CD4-positive, alpha-beta T cell treated with Interleukin-21 for 1 hour (primary cell): Measurements from ENCODE around the gene XPO6.

Experiments
- DNase-seq: peaks from one replicate; pipeline ENCODE4 v3.0.0-alpha.2; 2020

XPO6 gene

DNA sequence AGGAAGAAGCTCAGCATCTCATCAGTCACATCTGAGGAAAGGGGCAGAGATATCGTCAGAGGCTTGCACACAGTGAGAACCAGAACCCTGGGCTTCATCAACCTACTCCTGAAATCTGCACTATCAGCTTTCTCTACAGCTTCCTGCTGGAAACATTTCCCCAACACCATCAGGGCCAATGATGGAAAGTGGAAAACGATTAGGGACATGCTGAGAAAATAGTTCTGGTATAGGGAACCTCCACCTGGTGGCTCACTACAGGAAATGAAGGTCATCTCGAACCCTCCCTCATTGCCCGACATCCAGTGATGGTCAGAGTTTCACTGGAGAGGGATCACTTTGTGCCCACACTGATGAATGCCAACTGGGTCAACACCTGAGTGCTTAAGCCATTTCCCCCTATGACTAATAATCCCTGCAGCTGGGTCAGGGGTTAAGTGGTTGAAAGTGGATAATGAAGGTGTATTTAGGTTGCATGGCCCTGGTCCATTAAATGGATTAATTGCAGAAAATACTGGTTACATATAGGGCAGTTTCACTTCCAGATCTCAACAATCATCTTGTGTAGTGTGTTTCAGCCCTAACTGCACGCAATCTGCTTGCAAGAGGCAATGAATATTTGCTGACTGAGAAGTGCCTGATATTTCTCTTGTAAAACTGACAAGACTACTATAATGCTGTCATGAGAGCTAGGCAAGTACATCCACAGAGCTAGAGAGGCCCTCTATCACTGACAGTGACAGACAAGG is 105.1 kb downstream of the XPO6 start:
- DNase-seq: no peak

DNA sequence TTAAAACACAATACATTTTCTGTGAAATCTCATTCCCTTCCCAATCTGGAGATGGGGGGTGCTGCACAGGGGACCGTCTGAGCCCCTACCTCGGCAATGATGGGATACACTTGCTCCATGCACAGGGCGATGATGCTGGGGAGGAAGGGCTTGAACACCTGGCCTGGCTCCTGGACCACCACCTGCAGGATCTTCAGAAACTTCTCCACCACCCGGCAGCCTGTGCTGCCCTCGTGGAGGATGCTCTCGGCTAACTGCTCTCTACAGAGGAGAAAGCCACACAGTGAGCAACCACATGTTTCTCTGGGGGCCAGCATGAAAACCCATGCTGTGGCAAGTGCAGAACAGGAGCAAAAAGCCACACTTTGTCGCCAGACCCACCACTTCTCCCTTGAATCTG is 105.8 kb downstream of the XPO6 start:
- no peak for DNase-seq

DNA sequence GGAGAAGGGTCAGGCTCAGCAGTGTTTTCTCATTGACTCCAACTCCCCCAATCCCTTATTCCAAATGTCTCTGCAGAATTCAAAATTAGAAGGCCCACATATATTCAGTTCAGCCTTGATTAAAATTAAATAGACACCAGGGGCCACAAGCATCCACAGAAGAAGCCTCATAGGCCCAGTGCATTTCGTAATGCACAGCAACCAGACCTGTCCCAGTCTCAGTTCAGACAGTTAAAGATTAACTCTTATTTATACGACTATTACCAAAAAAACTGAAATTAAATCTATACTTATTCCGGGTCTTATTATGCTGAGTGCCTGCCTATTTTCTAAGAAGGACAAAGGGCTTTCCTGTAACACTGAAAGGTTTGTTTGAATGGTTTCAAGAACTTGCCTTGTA is 106.5 kb downstream of the XPO6 start:
- DNase-seq: no peak

DNA sequence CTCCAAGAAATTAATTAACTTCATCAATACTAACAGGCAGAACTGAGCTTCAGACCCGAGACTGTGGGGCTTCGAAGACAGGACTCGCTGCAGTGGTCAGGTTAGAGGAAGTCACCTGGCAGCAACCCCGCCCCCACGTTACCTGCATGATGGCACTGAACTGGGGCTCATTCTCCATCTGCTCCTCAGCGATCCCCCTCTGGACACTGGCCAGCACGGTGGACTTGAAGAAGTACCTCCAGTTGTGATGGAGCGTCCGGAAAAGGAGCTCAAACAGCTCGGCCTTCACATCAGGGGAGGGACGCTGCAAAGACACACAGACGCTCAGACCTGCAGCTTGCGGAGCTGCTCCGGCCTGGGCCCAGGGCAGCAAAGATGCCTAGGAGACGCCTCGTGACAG is 107.4 kb downstream of the XPO6 start:
- DNase-seq: no peak

DNA sequence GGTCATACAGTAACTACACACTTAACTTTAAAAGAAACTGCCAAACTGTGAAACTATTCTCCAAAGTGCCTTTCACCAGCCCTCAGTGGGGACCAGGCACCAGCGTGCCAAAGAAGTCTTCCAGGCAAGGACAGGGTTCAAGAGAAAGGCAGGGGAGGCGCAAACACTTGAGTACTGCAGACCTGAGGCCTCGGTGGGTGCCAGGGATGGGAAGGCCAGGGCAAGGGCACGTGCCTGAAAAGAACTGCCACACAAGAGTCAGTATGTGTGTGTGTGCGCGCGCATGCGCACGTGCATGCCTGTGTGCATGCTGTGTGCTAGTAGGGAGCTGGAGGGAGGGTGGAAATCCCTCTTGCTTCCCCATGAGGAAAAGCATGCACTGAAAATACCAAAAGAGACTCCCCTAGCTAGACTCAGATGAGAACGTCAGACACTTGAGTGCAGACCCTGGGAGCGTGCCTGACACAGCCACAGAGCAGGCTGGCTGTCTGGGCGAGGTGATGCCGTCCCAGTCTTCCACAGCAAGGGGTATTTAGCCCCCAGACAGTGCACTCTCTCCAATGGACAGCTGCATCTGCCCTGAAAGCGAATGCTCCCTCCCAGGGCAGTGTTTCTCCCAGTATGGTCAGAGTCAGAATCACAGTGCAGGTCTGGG is 108.1 kb downstream of the XPO6 start:
- no peak for DNase-seq

DNA sequence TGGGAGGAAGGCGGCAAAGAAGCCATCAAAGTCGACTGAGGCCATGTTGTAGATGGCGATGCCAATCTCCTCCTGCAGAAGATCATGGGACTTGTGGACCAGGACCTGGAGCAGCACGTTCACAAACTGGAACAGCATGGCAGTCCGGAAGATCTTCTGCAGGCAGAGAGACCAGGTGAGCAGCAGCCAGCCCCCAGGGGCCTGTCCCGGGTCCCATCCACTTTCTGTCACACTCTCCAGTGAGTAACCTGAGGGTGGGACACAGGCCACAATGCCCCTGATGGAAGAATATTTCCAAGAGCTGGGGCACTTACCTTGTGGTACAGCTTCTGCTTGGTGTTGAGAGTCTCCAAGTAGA is 110.3 kb downstream of the XPO6 start:
- no peak for DNase-seq

DNA sequence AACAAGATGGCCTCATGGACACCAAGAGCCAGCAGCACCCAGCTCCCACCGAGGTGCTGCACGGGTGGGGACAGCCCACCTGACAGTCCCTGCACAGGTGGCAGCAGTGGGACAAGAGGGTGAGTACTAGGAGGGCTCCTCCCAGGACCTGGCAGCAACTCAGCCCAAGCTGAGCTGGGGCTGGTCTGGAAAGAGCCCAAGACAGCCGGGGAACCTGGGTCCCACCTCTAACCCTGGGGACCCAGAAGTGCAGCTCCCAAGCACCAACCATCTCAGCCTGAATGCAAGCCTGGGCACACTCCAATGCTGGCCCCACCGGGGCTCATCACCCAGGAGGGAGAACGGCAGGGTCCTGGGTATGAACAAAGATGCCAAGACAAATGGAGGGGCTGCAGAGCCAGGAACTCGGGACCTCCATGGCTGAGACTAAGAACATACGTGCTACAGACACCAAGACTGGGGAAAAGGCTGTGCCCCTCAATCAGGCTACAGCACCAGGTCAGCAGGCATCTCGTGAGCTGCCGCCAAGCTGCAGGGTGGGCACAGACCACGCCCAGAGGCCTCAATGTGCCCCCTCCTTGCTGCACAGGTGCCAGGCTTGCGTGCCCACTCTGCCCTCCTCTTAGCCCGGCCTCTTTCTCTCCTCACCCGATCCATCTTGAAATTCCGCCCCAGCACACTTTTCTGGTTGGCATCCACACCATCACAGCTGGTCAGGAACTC is 110.8 kb downstream of the XPO6 start:
- DNase-seq: no peak

DNA sequence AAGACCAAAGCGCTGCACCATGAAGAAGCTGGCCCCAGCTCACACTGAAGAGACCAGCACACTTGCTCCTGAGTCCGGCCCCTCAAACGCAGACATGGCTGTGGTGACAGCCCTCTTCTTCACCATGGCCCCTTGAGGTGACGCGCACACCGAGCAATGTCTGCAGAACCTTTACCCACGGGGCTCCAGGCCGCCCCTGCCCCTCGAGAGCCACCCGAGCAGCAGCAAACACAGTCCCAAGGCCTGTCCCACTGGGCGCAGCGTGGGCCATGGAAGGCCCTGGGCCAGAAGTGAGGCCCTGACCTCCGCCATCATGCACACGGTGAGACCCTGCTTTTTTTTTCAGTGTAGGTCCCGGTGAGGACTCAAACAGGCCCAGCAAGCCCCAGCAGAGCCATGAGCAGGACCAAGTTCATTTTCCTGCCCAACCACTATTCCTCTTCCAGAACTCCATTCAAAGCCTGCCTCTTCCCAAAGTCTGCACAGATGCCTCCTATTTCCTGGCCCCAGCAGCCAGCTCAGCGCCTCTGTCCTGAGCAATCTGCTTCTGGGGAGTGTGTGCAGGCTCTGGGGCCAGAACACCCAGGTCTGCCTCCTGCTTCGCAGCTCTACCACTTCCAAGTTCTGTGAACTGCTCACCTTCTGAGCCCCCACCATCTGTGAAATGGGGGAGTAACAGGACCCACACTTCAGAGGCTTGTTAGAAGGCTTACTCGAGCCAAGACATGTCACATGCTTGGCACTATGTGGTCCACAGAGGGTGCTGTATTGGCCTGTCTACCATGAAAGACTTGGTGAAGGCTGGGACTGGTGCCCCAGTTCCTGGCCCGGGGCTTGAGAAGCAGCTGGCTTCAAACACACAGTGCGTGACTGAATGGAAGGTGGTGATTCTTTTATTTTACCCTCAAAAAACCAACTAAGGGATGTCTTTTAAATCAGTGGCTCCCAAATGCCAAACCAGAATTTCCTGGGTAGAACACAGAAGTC is 112.5 kb downstream of the XPO6 start:
- DNase-seq: no peak

DNA sequence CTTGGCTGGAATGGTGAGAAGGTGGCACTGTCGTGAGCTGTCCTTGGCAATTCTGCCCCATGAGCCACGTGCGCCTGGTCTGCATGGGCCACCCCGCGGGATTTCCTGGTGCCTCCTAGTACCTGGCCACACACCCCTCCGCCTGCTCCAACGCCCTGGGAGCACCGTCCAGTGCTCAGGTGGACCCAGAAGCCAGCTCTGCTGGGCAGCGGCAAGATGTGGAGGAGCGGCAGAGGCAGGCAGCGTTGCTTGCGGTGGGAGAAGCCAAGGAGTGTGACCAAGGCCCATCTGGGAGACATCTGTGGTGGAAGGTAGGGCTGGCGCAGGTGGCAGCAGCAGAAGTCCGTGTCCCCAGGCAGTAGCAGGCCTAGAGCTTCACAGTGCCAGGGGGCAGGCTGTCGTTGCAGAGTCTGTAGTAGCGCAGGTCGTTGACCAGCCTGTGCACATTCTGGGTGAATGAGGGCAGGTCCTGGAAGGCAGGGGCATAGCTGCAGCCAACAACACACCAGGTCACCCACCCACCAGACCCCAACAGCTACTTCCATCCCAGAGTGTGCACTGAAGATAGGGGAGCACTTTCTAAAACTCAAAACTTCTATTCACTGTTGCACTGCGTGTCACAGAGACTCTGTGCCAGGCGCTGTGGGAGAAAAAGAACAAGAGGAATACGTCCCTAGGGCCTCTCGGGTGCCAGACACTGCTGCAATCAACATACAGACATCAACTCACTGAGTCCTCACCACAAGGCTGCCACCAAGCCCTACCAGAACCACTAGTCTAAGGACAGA is 113.4 kb downstream of the XPO6 start:
- no peak for DNase-seq

DNA sequence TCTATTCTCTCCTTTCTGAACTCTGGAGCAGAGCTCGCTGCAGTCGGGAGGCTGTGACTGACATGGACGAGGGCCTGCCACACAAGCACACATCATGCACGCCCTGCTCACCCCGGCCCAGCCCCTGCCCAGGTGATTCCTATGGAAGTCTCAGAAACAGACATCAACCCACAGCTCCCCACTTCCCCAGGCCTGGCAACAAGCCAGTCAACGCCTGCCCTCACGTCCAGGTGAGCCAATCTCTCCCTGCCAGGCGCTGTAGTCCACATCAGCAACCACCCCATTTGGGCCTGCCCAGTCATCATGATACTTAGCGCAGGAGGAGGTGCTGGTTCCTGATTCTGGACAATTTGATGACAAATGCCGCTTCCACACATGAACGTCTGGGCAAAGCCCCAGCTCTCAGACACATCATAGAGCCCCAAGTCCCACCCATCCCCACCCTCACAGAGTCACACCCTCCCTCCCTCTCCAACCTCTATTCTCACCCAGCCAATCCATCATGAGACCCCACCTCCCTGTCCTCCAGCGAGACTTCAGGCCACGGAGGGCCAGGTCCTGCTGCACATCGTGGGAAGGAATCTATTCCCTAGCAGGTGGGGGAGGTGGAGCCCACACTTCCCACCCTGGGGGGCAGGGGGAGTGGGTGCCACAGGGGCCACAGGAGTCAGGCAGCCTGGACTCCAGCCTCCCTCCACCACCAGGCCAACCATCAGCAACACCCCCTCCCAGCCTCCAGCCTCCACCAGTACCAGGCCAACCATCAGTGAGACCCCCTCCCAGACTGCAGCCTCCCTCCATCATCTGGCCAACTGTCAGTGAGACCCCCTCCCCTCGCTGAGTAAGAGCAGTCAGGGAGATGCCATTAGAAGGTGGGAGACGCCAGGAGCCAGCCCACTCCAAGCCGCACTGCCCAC is 114.5 kb downstream of the XPO6 start:
- DNase-seq: no peak

DNA sequence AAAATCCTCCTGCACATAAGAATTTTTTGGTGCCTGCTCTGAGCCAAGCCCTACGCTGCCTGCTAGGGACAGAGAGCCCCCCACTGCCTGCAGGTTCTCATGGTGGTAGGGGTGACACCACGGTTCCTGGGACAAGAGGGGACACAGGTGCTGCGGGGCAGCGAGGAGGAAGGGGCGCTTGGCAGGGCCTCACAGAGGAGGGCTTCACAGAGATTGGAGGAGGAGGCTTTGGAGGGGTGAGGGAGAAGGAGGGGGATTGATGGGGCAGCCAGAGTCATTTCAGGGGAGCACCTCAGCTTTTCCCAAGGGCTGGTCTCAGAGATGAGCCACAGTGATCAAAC is 118.4 kb downstream of the XPO6 start:
- no peak for DNase-seq

DNA sequence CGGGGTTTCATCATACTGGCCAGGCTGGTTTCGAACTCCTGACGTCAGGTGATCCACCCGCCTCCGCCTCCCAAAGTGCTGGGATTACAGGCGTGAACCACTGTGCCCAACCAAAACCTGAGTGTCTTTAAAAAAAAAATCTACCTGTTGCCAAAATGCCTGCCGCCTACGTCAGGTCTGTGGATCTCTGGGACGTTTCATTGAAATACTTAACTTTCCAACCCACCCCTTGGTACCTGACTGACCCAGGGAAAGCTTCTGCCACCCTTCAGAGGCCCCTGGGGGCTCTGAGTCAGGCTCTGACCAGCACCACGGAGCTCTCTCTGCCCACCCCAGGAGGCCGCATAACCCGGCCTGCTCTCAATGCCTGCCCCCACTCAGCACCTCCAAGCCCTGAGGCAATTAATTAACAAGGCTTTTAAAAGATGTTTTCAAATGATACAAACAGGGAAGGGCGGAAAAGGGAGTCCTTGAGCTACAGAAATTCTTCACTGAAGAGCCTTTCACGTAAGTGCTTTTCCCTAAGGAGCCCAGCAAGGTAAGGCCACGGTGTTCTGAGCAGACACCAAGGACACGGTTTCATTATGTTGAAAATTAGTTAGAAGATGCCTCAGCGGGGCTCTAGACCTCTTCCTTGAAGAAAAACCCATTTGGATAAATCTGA is 118.9 kb downstream of the XPO6 start:
- no peak for DNase-seq

DNA sequence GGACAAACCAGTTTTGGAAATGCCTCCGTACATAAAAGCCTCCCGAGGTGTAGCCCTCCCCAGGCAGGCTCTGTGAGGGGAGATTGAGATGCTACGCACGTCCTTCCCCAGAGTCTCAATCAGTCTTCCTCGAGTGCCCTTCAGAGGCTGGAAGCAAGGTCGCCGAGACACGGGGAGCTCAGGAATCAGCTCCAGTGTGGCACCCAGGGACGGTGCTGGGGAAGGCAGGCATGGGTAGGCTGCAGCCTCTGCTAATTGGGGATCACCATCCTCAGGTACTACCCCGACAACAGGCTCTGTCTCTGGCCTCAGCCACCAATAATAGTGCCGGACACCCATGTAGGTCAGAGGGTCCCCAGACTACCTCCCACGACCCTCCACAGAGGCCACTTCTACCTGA is 120.1 kb downstream of the XPO6 start:
- no peak for DNase-seq

DNA sequence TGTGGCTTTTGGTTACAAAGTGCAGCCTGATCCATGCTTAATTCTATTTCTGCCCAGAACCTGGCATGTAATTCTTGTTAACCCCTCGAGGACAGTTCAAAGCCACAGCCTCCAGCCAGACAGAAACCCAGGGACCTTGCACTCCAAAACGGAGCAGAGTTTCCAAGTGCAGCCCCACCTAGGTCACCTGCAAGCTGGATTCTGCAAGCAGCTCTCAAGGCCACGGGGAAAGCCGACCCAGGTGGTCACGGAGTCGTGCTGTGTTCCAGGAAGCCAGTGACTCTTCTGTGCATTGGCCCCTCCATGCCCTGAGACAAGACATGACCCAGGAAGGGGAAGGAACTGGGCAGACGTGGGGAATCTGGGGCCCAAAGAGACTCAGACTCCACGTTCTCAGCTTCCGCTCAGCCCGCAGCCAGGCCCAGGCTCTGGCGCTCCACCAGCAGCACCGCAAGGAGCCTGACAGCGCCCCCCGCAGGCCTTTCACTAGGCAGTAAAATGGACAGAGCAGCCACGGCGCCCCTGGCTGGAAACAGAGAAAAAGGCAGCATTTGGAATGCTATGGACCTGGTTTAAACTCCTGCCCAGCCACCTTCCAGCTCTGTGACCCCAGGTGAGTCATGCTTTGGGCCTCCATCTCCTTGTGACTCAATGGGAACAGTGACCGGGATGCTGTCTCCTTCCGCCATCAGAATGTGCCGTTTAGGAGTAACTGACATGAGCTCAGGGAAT is 121.0 kb downstream of the XPO6 start:
- DNase-seq: no peak

DNA sequence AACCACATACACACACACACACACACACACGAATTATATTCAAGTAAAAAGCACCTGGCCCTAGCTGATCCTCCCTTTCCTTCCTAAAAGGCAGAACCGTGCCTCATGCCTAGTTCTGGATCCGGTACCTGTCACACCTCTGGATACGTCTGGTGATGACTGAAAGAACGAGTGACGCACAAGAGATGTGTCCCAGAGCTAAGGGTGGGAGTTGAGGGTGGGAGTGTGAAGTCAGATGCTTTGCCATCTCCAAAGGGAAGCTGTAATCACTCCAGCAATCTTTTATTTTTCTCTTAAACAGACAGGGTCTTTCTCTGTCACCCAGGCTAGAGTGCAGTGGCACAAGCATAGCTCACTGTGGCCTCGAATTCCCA is 121.8 kb downstream of the XPO6 start:
- no peak for DNase-seq

DNA sequence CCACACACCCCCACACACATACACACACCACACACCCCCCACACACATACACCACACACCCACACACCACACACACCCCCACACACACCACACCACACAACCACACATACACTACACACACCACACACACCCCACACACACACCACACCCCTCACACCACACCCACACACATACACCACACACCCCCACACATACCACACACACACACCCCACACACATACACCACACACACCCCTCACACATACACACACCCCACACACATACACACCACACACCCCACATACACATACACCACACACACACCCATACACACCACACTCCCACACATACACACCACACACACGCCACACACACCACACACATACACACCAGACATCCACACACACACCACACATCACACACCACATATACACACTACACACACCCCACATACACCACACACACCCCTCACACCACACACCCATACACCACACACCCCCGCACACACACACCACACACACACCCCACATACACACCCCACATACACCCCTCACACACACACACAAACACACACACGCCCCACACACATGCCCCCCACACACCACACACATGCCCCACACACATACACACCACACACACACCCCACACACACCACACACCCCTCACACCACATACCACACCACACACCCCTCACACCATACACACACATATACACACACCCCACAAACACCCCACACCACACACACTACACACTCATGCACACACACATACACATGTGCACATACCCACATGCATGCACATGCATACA is 122.4 kb downstream of the XPO6 start:
- DNase-seq: no peak

DNA sequence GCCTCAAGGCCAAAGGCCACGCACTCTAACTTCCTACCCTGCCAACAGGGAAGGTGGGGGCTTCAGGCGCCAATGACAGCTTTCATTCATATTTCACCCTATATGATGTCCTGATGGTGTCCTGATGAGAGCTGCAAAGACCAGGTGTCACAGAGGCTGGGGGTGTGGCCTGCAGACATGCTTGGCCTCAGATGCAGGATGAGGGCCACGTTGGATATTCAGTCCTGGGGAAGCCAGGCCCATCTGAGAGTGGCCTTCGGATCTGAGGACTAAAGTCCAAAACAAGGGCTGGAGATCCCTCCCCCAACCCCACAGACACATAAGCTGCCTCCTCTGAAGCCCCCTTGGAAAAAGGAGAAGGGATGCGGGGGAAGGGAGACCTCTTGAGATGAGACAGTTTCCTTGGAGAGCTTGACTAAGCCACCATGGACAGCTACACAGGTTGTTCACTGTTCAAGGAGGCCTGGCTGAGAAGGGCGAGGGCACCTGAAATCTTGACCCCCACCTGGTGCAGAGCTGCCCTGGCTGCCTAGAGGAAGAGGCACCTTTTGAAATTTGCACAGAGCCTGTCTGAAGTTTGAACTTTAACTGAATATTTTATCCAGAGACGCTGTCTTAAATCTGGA is 124.0 kb downstream of the XPO6 start:
- DNase-seq: no peak

DNA sequence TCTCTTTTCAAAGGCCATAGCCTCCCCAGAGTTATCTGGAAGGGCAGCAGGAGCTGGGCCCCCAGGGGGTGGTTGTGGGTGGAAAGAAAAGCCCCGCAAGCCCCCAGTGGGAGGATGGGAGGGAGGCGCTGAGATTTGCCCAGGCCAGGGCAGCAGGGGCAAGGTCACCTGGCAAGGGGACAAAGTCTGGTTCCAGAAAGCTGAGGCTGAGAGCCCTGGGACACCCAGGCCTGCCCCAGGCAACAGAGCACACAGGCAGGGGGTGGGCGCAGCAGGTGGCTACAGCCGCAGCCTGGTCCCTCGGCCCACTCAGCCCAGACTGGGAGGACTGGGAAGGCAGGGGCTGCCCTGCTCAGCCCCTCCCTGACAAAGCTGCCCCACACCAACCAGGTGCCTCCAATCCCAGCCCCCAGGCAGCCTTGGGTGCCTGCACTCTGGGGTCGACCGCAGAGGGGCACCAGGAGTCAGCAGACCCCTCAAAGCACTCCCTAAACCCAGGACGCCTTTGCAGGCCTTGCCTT is 124.6 kb downstream of the XPO6 start:
- no peak for DNase-seq
